HL-60 (cell line): ENCODE results near the gene SNAP23.
A peak's percentile ranks its signal among the peaks of the same experiment; 100 is the strongest.

Experiments used
- GABPA ChIP-seq: IDR thresholded peaks from 2 replicates; pipeline ENCODE4 v1.6.1; 2012; ENCODE audit warnings: low read depth
- POLR2AphosphoS5 ChIP-seq: IDR thresholded peaks from 2 replicates; pipeline ENCODE4 v1.6.1; 2012; ENCODE audit warnings: low read depth
- REST ChIP-seq: IDR thresholded peaks from 2 replicates; pipeline ENCODE4 v1.6.1; 2012; ENCODE audit warnings: low read depth; ENCODE audit not compliant: insufficient replicate concordance
- SPI1 ChIP-seq: IDR thresholded peaks from 2 replicates; pipeline ENCODE4 v1.6.1; 2012; ENCODE audit warnings: low read depth, mild to moderate bottlenecking, borderline replicate concordance
- TF ChIP-seq, protein P1 (sequence below): IDR thresholded peaks from one replicate; pipeline ENCODE4 v1.5.1; 2011; ENCODE audit warnings: low read length, control low read depth, inconsistent platforms; ENCODE audit not compliant: insufficient read depth

DNA sequence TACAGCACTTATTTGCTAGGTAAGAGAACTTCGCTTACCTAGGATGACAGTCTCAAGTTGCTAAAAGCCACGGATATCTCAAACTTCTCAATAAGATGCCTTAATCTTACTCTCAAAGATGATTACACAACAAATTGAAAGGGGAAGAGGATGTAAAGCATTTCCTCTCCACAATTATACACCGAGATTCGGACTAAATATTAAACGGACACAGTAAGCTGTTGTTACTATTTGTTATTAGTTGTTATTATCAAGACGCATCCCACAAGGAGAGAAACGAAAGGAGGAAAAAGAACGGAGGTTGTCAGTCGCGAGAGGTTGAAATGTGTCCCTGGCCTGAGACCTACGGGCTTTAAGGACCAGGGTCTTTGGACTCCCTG, 5.2 kb upstream of the SNAP23 start:
- TF ChIP-seq, protein P1, sequence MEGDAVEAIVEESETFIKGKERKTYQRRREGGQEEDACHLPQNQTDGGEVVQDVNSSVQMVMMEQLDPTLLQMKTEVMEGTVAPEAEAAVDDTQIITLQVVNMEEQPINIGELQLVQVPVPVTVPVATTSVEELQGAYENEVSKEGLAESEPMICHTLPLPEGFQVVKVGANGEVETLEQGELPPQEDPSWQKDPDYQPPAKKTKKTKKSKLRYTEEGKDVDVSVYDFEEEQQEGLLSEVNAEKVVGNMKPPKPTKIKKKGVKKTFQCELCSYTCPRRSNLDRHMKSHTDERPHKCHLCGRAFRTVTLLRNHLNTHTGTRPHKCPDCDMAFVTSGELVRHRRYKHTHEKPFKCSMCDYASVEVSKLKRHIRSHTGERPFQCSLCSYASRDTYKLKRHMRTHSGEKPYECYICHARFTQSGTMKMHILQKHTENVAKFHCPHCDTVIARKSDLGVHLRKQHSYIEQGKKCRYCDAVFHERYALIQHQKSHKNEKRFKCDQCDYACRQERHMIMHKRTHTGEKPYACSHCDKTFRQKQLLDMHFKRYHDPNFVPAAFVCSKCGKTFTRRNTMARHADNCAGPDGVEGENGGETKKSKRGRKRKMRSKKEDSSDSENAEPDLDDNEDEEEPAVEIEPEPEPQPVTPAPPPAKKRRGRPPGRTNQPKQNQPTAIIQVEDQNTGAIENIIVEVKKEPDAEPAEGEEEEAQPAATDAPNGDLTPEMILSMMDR = no peak
- TF ChIP-seq REST (no peak), POLR2AphosphoS5 (no peak), SPI1 (peak; percentile 86), GABPA (no peak)
